HG03432 (cell line): ENCODE measurements around the gene SHISA5.
"Not testable (repeated sequence)": the region's sequence is repeated elsewhere in the genome, so short reads cannot be mapped to it uniquely, and the experiment has no call there.

Source experiments
- ATAC-seq: cut with Tn5 transposase; IDR thresholded peaks from one replicate; pipeline ENCODE4 v1.9.1; 2021; ENCODE audit warnings: mild to moderate bottlenecking, moderate library complexity; ENCODE audit not compliant: unreplicated experiment

The SHISA5 gene, protein sequence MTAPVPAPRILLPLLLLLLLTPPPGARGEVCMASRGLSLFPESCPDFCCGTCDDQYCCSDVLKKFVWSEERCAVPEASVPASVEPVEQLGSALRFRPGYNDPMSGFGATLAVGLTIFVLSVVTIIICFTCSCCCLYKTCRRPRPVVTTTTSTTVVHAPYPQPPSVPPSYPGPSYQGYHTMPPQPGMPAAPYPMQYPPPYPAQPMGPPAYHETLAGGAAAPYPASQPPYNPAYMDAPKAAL

DNA sequence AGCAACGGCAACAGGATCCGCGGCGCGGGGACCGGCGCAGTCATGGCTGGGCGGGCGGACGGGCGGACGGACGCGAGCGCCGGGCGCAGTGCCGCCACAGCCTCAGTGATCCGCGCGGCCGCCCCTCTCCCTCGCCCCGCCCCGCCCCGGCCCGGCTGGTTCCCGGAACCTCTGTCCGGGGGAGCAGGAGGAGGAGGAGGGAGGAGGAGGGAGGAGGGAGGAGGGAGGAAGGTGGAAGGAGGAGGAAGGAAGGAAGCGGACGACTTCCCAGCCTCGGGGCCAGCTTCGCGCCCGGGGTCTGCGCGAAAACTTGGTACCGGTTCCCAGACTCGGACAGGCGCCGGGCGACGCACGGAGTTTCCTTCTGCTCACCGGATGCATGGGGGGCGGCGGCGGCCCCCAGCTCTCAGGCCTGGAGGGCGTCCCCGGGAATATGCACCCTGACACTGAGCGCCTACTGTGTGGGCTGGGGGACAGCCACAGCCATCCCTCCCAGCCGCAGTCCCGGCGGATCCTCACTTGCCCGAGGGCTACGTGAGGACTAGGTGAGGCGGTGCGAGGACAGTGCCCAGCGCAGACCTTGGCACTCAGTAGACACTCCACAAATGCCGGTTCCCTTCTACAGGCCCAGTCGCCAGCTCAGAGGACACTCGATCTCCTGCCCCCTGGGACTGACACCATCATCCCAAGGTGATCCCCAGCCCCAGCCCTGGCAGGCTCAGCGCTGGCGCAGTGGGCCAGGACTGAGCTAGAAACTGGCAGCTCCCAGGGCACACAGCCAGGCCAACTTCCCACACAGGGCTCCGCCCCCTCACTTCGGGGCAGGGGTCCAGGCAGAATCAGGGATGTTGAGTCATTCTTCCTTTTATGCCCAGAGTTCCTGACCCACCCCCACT lies at the start of gene SHISA5:
Gene SHISA5, minus strand, starts transcription at position 124 of the 896 bp plus-strand sequence. Its CDS starts 80 bp downstream, at position 44.
- ATAC-seq, result no peak

DNA sequence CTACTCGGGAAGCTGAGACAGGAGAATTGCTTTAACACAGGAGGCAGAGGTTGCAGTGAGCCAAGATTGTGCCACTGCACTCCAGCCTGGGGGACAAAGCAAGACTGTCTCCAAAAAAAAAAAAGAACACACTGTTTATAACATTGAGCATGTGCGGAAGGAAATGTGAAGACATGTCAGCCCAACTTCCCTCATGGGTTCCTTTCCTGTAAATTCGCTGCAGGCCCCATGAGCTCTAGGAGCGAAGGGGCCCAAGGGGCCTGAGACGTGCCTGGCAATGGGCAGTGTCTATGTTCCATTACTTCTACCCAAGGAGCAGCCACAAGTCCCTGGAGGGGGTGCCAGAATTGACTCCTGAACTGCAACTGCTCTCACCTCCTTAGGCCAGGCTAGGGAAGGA lies 49.4 kb upstream of the SHISA5 start:
- ATAC-seq, result no peak

DNA sequence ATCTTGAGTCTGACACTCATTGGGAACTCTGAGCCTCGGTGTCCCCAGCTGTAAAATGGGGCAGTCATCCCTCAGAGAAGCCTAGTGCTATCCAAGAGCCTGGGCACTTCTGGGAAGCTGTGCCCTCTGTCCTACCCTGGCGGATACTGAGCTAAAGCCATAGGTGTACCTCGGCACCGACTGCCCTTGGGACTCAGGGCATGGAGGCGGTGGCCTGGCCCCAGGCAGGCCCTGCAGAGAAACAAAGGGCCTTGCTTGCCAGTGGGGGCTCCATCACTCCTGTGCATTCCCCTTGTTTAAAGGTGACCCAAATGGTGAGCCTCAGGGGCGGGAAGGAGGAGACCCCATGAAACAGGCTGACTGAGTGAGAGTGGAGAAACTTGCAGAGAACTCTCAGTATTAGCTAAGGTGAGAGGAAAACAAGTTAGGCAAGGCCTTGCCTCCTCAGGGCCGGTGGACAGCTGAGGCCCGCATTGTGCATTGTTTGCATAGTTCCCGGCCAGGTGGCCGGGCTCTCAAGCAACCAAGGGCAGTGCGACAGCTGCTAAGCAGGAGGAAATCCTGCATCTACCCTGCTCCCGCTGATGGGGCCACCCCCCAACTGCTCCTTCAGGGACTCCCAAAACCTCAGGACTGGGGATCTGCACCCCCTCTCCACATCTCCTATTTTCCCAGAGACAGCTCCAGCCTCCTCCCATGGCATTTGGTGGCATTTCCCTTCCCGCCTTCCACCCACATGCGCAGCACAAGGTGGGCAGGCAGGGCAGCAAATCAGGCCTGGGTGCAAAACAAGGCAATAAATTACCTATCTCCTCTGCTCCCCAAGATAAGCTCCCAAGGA lies 48.4 kb upstream of the SHISA5 start:
- no peak for ATAC-seq

DNA sequence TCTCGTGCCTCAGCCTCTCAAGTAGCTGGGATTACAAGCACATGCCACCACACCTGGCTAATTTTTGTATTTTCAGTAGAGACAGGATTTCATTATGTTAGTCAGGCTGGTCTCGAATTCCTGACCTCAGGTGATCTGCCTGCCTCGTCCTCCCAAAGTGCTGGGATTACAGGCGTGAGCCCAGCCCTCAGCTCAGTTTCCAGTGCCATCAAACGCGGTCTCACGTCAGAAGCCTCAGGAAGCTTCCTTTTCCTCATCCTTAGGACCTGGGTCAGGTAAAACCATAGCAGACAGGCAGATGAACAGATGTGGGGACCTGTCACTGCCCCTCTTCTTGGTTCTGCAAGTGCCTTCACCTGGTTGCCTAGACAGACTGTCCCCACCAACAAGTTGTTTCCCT lies 47.7 kb upstream of the SHISA5 start:
- not testable (repeated sequence) for ATAC-seq

DNA sequence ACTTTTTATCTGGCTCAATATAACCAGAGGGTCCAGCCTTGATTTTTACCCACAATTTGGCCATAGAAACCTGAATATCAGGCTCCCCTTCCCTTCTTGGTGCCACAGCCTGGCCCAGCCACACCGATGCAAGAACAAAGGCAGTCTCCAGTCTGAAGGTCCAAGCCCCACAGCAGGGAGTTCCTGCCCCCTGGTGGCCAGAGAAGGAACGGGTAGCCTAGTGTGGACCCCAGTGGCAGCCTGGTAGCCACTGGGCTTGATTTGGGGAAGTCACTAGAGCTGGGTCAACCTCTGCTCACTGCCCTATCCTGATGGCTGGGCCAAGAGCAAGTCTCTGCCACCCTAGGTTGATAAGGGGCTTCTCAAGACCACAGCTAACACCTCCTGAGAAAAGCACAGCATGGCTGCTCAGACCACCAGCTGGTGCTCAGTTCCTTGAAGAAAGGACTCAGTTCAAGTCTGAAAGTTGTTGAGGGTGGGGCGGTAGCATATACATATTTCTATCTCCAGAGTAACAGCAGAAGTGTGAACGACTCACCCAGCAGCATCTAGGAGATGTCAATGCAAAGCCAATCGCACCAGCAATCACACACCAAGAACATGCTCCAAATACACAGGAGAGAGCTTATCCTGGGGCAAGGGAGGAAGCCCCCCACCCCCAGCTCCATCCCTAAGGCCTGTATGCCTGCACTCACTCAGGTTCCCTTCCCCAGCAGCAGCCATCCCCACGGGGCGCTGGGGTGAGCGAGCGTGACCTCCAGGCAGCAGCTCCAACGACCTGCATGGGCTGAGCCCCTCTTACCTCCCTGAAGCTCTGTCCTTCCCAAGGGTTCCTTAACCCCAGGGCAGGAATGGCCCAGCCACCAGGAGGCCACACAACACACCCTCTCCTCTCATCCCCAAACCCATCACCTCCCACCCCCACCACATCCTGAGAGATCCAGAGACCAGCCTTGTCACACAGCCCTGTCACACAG lies 45.0 kb upstream of the SHISA5 start:
- ATAC-seq, result no peak

DNA sequence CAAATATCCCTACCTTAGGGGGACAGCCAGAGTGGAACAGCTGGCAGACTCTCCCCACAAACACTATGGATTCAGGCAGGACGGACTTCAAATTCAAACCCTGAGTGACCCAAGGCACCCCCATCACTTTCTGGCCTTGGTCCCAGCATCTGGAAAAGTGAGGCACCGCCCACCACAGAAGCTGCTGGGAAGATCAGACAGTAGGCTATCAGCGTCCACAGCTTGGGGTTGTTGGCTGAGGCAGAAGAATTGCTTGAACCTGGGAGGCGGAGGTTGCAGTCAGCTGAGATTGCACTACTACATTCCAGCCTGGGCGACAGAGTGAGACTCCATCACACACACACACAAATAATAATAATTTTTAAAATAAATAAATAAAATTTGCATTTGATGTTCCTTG lies 44.2 kb upstream of the SHISA5 start:
- ATAC-seq, result no peak

DNA sequence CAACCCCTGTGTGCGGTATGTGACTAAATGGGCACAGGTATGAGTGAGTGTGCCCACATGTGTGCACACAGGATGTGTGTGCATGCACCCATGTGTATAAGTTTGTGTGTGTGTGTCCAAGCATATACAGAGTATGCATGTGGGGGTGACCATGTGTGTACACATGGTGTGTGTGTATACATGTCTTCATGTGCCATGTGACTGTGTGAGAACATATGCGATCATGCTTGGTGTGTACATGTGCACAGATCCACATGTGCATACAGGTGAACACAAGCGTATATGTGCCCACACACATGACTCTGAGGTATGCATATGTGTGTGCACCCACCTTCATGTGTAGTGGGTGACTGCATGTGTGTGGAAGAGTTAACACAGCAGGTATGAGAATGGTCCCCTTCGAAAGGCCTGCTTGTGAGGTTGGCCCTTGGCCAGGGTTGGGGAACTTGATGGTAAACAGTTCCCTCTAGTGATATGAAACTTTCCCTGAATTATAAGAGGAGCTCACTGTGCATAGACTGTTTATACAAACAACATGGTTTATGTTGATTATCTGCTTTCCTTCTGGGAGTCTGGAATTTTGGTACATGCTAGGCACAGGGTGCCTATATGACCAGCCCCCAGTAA lies 42.3 kb upstream of the SHISA5 start:
- no peak for ATAC-seq

DNA sequence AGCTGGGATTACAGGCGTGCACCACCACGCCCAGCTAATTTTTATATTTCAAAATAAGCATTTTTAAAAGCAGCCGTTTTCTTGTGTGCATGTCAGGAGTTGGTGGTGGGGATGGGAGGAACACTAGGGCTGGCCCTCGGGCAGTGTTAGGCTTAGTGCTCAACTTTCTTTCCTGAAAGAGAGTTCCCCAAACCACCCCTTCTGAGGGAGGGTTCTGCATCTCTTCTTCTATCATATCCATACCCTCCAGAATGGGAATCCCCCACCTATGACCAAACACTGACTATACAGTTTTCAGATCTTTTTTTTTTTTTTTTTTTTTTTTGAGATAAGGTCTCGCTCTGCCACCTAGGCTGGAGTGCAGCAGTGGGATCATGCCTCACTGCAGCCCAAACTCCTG lies 40.2 kb upstream of the SHISA5 start:
- no peak for ATAC-seq

DNA sequence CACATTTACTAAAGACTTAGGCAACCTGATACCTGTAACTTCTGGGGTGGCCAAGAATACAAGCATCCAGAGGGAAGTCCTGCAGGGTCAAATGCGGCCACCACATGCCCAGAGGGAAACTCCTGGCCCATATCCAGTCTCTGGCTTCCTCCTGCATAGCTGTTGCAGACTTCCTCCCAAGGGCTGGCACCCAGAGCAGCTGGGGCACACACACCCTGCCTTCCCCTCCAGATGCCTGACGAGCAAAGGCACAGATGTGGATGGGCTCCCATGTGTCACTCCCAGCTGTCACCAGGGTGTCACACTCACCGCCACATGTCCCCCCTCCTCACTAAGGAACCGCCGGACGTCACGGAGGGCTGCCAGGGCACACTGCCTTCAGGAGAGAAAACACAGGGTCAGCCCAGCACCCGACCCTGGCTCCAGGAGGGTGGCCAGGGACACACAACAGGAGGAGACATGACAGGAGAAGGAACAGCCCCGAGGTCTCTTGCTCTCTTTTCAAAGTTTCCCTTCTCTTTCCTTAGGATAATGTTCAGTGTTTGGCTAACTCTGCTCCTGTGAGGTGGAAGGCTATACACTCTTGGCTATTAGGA lies 39.4 kb upstream of the SHISA5 start:
- no peak for ATAC-seq

DNA sequence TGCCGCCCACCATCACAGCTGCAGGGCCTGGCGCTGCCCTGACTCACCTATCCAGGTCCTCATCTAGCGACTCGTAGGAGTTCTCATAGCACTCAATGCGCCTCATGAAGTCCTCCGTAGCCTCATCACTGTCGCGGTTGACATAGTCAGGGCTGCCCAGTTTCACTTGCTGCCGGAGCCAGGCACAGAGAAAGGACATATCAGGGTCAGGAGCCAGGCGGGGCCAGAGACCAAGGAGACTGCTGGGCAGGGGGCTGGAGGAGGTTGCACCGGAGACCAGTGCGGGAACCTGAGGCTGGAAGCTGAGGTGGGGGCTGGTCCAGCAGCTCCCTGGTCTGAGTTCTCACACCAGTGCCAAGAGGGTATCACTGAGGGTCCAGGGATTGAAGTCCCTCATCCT lies 34.5 kb upstream of the SHISA5 start:
- ATAC-seq, result no peak

DNA sequence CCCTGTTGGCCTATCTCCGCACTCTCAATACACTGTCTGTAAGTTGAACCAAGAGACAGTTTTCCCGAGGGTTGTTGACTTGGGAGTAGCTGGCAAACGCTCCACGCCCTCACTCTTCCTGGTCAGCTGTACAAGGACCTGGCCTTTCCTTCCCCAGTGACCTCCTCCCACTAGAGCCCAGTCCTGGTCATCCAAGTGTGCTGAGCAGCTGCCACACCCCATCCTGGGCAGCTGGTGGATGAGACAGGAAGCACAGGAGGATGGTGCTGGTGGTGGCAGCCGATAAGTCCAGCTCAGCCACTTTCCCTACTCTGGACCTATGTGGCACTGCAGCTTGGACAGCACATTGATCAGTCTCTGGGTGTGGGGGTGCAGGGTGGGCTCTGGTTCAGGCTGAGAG lies 32.8 kb upstream of the SHISA5 start:
- no peak for ATAC-seq

DNA sequence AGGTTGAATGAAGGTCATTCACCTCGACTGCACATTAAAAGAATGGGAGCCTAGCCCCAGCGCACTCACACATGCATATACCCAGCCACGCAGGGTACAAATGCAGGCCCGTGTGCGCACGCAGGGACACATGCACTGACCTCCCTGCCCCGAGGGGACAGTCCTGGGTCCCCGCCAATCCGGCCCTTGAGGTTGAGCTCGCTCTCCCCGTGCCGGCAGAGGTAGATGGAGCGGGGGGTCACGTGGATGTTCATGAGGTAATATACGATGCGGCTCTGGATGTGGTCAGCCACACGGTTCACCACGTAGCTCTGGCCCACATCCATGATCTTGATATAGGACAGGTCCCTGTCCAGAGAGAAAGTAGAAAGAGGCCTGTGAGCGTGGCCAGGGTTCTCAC lies 32.1 kb upstream of the SHISA5 start:
- no peak for ATAC-seq

DNA sequence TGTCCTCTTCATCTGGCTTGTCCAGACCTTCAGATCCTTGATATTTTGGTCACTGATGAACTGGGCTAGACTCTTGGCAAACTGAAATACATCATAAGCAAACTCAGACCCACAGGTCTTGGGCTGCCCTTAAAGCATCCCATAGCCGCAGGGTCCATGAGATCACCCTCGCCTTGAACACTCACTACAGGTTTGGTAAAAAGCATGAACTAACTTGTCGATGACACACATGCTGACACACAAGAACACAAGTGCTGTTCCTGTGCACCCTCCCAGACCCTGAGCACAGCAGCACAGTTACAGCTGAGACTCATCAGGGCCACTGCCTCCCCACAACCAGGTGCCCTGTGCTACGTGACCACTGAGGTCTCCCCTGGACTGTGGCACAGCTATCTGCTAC lies 31.6 kb upstream of the SHISA5 start:
- no peak for ATAC-seq

DNA sequence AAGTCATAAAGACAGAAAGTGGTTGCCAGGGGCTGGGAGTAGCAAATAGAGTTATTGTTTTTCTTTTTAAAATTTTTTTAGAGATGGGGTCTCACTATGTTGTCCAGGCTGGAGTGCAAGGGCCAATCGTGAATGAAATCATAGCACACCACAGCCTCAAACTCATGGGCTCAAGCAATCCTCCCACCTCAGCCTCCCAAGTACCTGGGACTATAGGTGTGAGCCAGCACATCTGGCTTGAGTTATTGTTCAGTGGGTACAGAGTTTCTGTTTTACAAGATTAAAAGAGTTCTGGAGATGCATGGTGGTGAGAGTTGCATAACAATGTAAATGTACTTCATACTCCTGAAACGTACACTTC lies 29.0 kb upstream of the SHISA5 start:
- ATAC-seq, result no peak

DNA sequence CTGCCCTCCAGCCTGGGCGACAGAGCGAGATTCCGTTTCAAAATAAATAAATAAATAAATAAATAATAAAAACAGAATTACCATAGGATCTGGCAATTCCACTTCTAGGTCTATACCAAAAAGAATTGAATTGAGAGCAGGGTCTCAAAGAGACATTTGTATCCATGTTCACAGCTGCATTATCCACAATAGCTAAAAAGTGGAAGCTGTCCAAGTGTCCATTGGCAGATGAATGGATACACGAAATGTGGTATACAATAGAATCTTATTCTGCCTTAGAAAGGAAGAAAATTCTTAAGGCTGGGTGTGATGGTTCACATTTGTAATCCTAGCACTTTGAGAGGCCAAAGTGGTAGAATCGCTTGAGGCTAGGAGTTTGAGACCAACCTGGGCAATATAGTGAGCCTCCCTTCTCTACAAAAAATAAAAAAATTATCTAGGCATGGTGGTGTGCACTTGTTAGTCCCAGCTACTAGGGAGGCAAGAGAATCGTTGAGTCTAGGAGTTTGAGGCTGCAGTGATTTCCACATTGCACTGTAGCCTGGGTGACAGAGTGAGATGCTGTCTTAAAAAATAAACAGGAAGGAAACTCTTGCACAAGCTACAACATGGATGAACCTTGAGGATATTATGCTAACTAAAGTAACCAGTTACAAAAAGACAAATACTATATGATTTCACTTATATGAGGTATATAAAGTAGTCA lies 28.4 kb upstream of the SHISA5 start:
- no peak for ATAC-seq

DNA sequence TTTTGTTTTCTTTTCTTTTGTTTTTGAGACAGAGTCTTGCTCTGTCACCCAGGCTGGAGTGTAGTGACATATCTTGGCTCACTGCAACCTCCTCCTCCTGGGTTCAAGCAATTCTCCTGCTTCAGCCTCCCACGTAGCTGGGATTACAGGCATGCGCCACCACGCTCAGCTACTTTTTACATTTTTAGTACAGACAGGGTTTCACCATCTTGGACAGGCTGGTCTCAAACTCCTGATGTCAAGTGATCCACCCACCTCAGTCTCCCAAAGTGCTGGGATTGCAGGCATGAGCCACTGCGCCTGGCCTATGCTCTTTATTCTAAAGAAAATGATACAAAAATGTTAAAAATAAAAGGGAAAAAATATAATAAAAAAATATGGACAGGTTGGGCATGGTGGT lies 26.7 kb upstream of the SHISA5 start:
- not testable (repeated sequence) for ATAC-seq

DNA sequence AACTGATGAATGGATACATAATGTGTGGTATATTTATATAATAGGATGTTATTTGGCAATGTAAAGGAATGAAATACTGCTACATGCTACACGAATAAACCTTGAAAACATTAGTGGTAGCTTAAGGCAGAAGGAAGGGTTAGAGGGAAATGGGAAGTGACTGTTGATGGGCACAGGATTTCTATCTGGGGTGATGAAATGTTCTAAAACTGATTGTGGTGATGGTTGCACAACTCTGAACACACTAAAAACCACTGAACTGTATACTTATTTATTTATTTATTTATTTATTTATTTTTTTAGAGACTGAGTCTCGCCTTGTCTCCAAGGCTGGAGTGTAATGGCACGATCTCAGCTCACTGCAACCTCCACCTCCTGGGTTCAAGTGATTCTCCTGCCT lies 24.8 kb upstream of the SHISA5 start:
- no peak for ATAC-seq

DNA sequence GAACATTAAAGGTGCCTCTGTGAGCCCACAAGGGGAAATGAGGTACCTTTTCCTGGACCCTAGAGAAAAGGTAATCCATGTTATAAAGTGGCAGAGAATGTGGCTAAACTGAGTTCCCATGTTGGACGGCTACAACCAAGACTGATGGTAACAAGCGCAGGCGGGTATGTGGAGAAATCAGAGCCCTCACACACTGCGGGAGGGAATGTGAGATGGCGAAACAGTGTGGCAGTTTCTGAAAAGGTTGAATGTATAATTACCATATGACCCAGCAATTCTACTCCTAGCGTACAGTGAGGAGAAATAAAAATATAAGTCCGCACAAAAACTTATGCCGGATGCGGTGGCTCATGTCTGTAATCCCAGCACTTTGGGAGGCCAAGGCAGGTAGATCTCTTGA lies 24.1 kb upstream of the SHISA5 start:
- no peak for ATAC-seq

DNA sequence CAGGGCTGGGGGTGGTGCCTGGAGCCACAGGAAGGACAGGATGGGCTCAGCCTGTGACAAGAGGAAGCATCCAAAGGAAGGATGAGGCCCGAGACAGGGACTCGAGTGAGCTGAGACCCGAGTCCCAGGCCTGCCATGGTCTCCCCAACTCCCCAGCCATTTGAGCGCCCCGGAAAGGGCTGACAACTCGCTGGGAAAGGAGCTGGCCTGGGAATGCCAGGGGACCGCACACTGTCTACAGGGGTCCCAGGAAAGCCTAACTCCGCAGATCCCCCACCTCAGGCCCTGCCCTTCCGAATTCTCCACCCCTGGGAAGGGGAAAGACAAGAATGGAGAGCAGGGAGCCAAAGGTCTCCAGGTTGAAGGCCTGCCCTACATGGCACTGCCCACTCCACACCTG lies 21.0 kb upstream of the SHISA5 start:
- ATAC-seq, result no peak
